ENCODE data around the gene PARPBP. TPM values are rescaled to one million over a fixed set of nuclear protein-coding genes. Genes with fewer than 3 reads are reported as not detected.

The PARPBP gene
- total and polyA plus RNA-seq, 2 of the 13 experiments (the other 11 are each of a cell fraction or from before 2014, with no cell fraction given) = 6.7 to 28.4 TPM

GRCh38 chr12:102119674-102120563, at the start of gene PARPBP, which contains the start of gene NUP37 (continued):
- TF ChIP-seq NCOA1 (CRISPR knock-in tag; IDR thresholded peaks at IDR 0.05) (peak; percentile 49; the same call in 1 of the 2 replicates), ZNF232 (CRISPR knock-in tag; IDR thresholded peaks at IDR 0.05; ENCODE audit: borderline replicate concordance) (0 out of 2 replicates have a peak, but pooled peaks have one; percentile 67), SRY (CRISPR knock-in tag; IDR thresholded peaks at IDR 0.05) (0 out of 2 replicates have a peak, but pooled peaks have one; percentile 30), NR2F6 (IDR thresholded peaks at IDR 0.05) (no peak), NR2F6 (CRISPR knock-in tag; IDR thresholded peaks at IDR 0.05) (peak; percentile 45; the same call in 1 of the 2 replicates), NRL (CRISPR knock-in tag; IDR thresholded peaks at IDR 0.05; ENCODE audit: borderline replicate concordance) (peak; percentile 64; the same call in 1 of the 2 replicates), XBP1 (CRISPR knock-in tag; IDR thresholded peaks at IDR 0.05) (no peak), ZNF431 (CRISPR knock-in tag; IDR thresholded peaks at IDR 0.05; ENCODE audit: borderline replicate concordance, low read depth) (peak; percentile 31; the same call in 1 of the 2 replicates), FOXP1 (IDR thresholded peaks at IDR 0.05) (no peak), FOXP1 (CRISPR knock-in tag; IDR thresholded peaks at IDR 0.05) (no peak), TMF1 (CRISPR knock-in tag; IDR thresholded peaks at IDR 0.05; ENCODE audit: low read depth) (peak; percentile 88; the same call in 1 of the 2 replicates), DMAP1 (CRISPR knock-in tag; IDR thresholded peaks at IDR 0.05) (peak; percentile 87; the same call in 1 of the 2 replicates), ERF (CRISPR knock-in tag; IDR thresholded peaks at IDR 0.05) (peak; percentile 83; the same call in 1 of the 2 replicates), SNAPC4 (CRISPR knock-in tag; IDR thresholded peaks at IDR 0.05) (peak; percentile 44; the same call in 1 of the 2 replicates), NR2C2 (CRISPR knock-in tag; IDR thresholded peaks at IDR 0.05; ENCODE audit: borderline replicate concordance) (peak; percentile 100), MBD4 (IDR thresholded peaks at IDR 0.05; ENCODE audit: borderline replicate concordance, low read length) (no peak), PLSCR1 (CRISPR knock-in tag; IDR thresholded peaks at IDR 0.05; ENCODE audit: borderline replicate concordance) (no peak), KLF13 (CRISPR knock-in tag; IDR thresholded peaks at IDR 0.05) (no peak), ZNF839 (CRISPR knock-in tag; IDR thresholded peaks at IDR 0.05; ENCODE audit: borderline replicate concordance) (no peak), ZNF788 (CRISPR knock-in tag; IDR thresholded peaks at IDR 0.05; ENCODE audit: borderline replicate concordance) (peak; percentile 76), MLXIP (CRISPR knock-in tag; IDR thresholded peaks at IDR 0.05; ENCODE audit: borderline replicate concordance) (no peak; the same call in 1 of the 2 replicates)
